H1 (cell line): ENCODE measurements around the gene CTSK. TPM values are rescaled to one million over a fixed set of nuclear protein-coding genes. Genes with fewer than 3 reads are reported as not detected.
"Not testable (repeated sequence)": the region's sequence is repeated elsewhere in the genome, so short reads cannot be mapped to it uniquely, and the experiment has no call there.

Experiments used
- CTCF ChIA-PET: fragments of 300-600 bp; sonication (Branson Sonifier 250); formaldehyde crosslinking; loops from one replicate; lab custom pipeline; 2021; ENCODE audit not compliant: partially characterized antibody; lab: Charles Lee
- POLR2A ChIA-PET: fragments of 300-600 bp; sonication (Branson Sonifier 250); formaldehyde crosslinking; loops from one replicate; lab custom pipeline; 2021; ENCODE audit warnings: inconsistent platforms; ENCODE audit not compliant: partially characterized antibody; lab: Charles Lee
- DNase-seq, 2 experiments: peaks; one replicate each; pipeline versions ENCODE4 v3.0.0 to v3.0.0-alpha.2; 2010 to 2022; ENCODE audit warnings: low spot score in 2 of 2, low read depth in 1 of 2, mixed read lengths in 1 of 2
- FAIRE-seq: peaks from 2 replicates; lab custom pipeline; 2011; peaks lifted over from hg19 to GRCh38; lab: Jason Lieb, UNC
- H2AFZ ChIP-seq: 2 replicates; pipeline ENCODE4 v1.8.1; 2012; ENCODE audit warnings: low read length, inconsistent platforms
- H2AK5ac ChIP-seq: 2 replicates; pipeline ENCODE4 v1.6.1; 2013; ENCODE audit warnings: low read depth, low read length
- H2BK120ac ChIP-seq: replicated peaks from 2 replicates; pipeline ENCODE3; 2013; ENCODE audit warnings: low read depth, low read length, inconsistent platforms
- H2BK12ac ChIP-seq: 2 replicates; pipeline ENCODE4 v1.6.1; 2013; ENCODE audit warnings: low read depth, low read length
- H2BK15ac ChIP-seq: 2 replicates; pipeline ENCODE4 v1.6.1; 2013; ENCODE audit warnings: low read length
- H2BK20ac ChIP-seq: 2 replicates; pipeline ENCODE4 v1.6.1; 2013; ENCODE audit warnings: low read length
- H2BK5ac ChIP-seq: 2 replicates; pipeline ENCODE4 v1.6.1; 2013; ENCODE audit warnings: low read depth, low read length
- H3K14ac ChIP-seq: 2 replicates; pipeline ENCODE4 v1.6.1; 2013; ENCODE audit warnings: inconsistent platforms; ENCODE audit not compliant: insufficient read length
- H3K18ac ChIP-seq: 2 replicates; pipeline ENCODE4 v1.6.1; 2013; ENCODE audit warnings: low read length; ENCODE audit errors: extremely low read depth
- H3K23ac ChIP-seq: 2 replicates; pipeline ENCODE4 v1.6.1; 2013; ENCODE audit warnings: inconsistent platforms; ENCODE audit not compliant: insufficient read length
- H3K23me2 ChIP-seq: 2 replicates; pipeline ENCODE4 v1.6.1; 2013; ENCODE audit warnings: low read depth, low read length
- H3K27ac ChIP-seq: 2 replicates; pipeline ENCODE4 v1.6.1; 2011; ENCODE audit warnings: low read depth, low read length, inconsistent platforms
- H3K27me3 ChIP-seq, 4 experiments: replicated peaks in 1 of 4; 1 replicate in 1 of 4; 2 replicates in 3 of 4; pipeline versions ENCODE4 v1.6.1 to v1.8.1; 2011 to 2013; ENCODE audit warnings: low read length in 3 of 4, mild to moderate bottlenecking in 3 of 4, inconsistent platforms in 2 of 4, mixed read lengths in 2 of 4, moderate library complexity in 1 of 4; ENCODE audit not compliant: control insufficient read depth in 3 of 4, insufficient read depth in 3 of 4; ENCODE audit errors: extremely low read depth in 1 of 4
- H3K36me3 ChIP-seq, 4 experiments: 2 replicates each; pipeline versions ENCODE4 v1.6.1 to v1.8.1; 2011 to 2013; ENCODE audit warnings: mild to moderate bottlenecking in 4 of 4, low read length in 3 of 4, moderate library complexity in 2 of 4, control low read depth in 1 of 4, inconsistent platforms in 1 of 4; ENCODE audit not compliant: insufficient read depth in 4 of 4, control insufficient read depth in 2 of 4
- H3K4ac ChIP-seq: replicated peaks from 2 replicates; pipeline ENCODE3; 2013; ENCODE audit warnings: low read length, low read depth, mixed read lengths, inconsistent platforms; ENCODE audit not compliant: insufficient read length
- H3K4me1 ChIP-seq, 4 experiments: replicated peaks in 1 of 4; 1 replicate in 1 of 4; 2 replicates in 3 of 4; pipeline versions ENCODE4 v1.6.1 to v1.8.1; 2011 to 2013; ENCODE audit warnings: low read length in 3 of 4, inconsistent platforms in 2 of 4, mixed read lengths in 1 of 4; ENCODE audit not compliant: insufficient read depth in 4 of 4, control insufficient read depth in 3 of 4
- H3K4me2 ChIP-seq, 2 experiments: 2 replicates each; pipeline versions ENCODE4 v1.6.1 to v1.8.1; 2011 to 2013; ENCODE audit warnings: low read depth in 2 of 2, low read length in 2 of 2, control low read depth in 1 of 2, inconsistent platforms in 1 of 2, mild to moderate bottlenecking in 1 of 2; ENCODE audit not compliant: insufficient read depth in 1 of 2
- H3K4me3 ChIP-seq, 4 experiments: fragments of 200-600, 300-600 bp in 1 of 4; sonication (generic), shearing (Covaris generic), sonication (Bioruptor Twin) in 1 of 4; 2 replicates each; pipeline versions ENCODE4 v1.5.1 to v1.8.1; 2011 to 2016; ENCODE audit warnings: low read length in 4 of 4, low read depth in 3 of 4, control low read depth in 2 of 4, inconsistent platforms in 2 of 4, mild to moderate bottlenecking in 2 of 4, mixed read lengths in 1 of 4, moderate library complexity in 1 of 4; ENCODE audit not compliant: insufficient read depth in 2 of 4; ENCODE audit errors: extremely low read depth in 1 of 4
- H3K56ac ChIP-seq: replicated peaks from 2 replicates; pipeline ENCODE3; 2013; ENCODE audit warnings: low read depth, mild to moderate bottlenecking, mixed read lengths, low read length, inconsistent platforms; ENCODE audit not compliant: insufficient read length
- H3K79me1 ChIP-seq: 2 replicates; pipeline ENCODE4 v1.6.1; 2013; ENCODE audit warnings: low read depth, low read length, control low read depth
- H3K79me2 ChIP-seq, 2 experiments: 2 replicates each; pipeline versions ENCODE4 v1.6.1 to v1.8.1; 2012 to 2013; ENCODE audit warnings: low read length in 2 of 2, mild to moderate bottlenecking in 2 of 2, inconsistent platforms in 1 of 2; ENCODE audit not compliant: insufficient read depth in 2 of 2, control insufficient read depth in 1 of 2
- H3K9ac ChIP-seq, 4 experiments: replicated peaks in 1 of 4; 1 replicate in 1 of 4; 2 replicates in 3 of 4; pipeline versions ENCODE4 v1.6.1 to v1.8.1; 2011 to 2013; ENCODE audit warnings: low read depth in 3 of 4, low read length in 3 of 4, control low read depth in 2 of 4, mild to moderate bottlenecking in 2 of 4, moderate library complexity in 2 of 4, inconsistent platforms in 1 of 4; ENCODE audit errors: extremely low read depth in 1 of 4
- H3K9me3 ChIP-seq, 2 experiments: 2 replicates each; pipeline versions ENCODE4 v1.6.1 to v1.8.1; 2012 to 2013; ENCODE audit warnings: mild to moderate bottlenecking in 2 of 2, moderate library complexity in 2 of 2, control low read depth in 1 of 2, inconsistent platforms in 1 of 2, low read depth in 1 of 2, low read length in 1 of 2, mixed read lengths in 1 of 2; ENCODE audit not compliant: insufficient read depth in 2 of 2
- H4K20me1 ChIP-seq, 2 experiments: replicated peaks in 1 of 2; 2 replicates each; pipeline versions ENCODE3 to v1.8.1; 2011 to 2013; ENCODE audit warnings: inconsistent platforms in 2 of 2, low read length in 2 of 2, mild to moderate bottlenecking in 1 of 2; ENCODE audit not compliant: insufficient read depth in 2 of 2, control insufficient read depth in 1 of 2
- H4K5ac ChIP-seq: 2 replicates; pipeline ENCODE4 v1.6.1; 2013; ENCODE audit warnings: low read length, low read depth, mixed read lengths, inconsistent platforms; ENCODE audit not compliant: insufficient read length
- H4K8ac ChIP-seq: 2 replicates; pipeline ENCODE4 v1.8.0; 2013; ENCODE audit warnings: mild to moderate bottlenecking, moderate library complexity, low read length, inconsistent platforms; ENCODE audit not compliant: insufficient read depth; ENCODE audit errors: extremely low read depth
- H4K91ac ChIP-seq: replicated peaks from 2 replicates; pipeline ENCODE3; 2013; ENCODE audit warnings: low read length, mixed read lengths, inconsistent platforms; ENCODE audit not compliant: insufficient read length
- WGBS, 2 experiments: shearing (Covaris generic) in 1 of 2; methylation state at CpG; one replicate each; pipeline versions ENCODE4 v1.1.6 to v1.1.7; 2013 to 2015; ENCODE audit warnings: low lambda C conversion rate in 2 of 2, mixed read lengths in 2 of 2, inconsistent platforms in 1 of 2, low coverage in 1 of 2, missing lambda C conversion rate in 1 of 2; ENCODE audit not compliant: insufficient replicate concordance in 2 of 2, insufficient coverage in 1 of 2, insufficient read length in 1 of 2; ENCODE audit errors: extremely low coverage in 1 of 2, missing lambda C conversion rate in 1 of 2; 5-methylcytosine and 5-hydroxymethylcytosine counted together
- polyA plus RNA-seq, 7 experiments: library from polyadenylated mRNA; depleted of rRNA in 3 of 7; stranded (reverse) in 5 of 7; unstranded in 2 of 7; fragments of >200 nt in 5 of 7; fragments of 200-250 nt in 2 of 7; gene quantifications; 1 replicate in 5 of 7; 2 replicates in 1 of 7; 4 replicates in 1 of 7; pipeline versions ENCODE4 v1.2.1 to v1.2.3, GENCODE V29; 2011 to 2013; ENCODE audit warnings: missing spikeins in 2 of 7, mixed read lengths in 2 of 7
- total RNA-seq: library from RNA; stranded (reverse); fragmentation: NEBNext Ultra II Directional; extraction: Animal tissue kit (Norgen Biotek cat#: 25700); gene quantifications from 2 replicates; pipeline ENCODE4 v1.2.1, GENCODE V29; 2021

The CTSK gene
- total and polyA plus RNA-seq, 2 of the 8 experiments (the other 6 are each of a cell fraction or from before 2014, with no cell fraction given): 2.7 to 4.2 TPM

DNA sequence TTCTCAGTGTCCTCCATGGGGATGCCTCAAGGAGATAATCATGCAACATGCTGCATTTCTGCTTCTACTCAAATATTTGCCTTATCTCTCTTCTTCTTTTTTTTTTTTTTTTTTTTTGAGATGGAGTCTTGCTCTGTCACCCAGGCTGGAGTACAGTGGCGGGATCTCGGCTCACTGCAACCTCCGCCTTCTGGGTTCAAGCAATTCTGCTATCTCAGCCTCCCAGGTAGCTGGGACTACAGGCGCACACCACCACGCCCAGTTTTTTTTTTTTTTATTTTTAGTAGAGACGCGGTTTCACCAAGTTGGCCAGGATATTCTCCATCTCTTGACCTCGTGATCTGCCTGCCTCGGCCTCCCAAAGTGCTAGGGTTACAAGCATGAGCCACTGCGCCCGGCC is 32.8 kb upstream of the CTSK start:
- DNase-seq, H3K27me3 ChIP-seq, FAIRE-seq, H3K18ac ChIP-seq, H4K91ac ChIP-seq, H3K79me2 ChIP-seq, H4K5ac ChIP-seq, H3K56ac ChIP-seq, H3K36me3 ChIP-seq, H4K8ac ChIP-seq, H2BK5ac ChIP-seq, H3K79me1 ChIP-seq, H2AK5ac ChIP-seq, H2BK20ac ChIP-seq, CTCF ChIA-PET, H2BK120ac ChIP-seq, H3K14ac ChIP-seq, H2AFZ ChIP-seq, H3K4me3 ChIP-seq, H3K23ac ChIP-seq, H2BK12ac ChIP-seq, H3K9me3 ChIP-seq, H3K9ac ChIP-seq, H4K20me1 ChIP-seq, H3K27ac ChIP-seq, H3K23me2 ChIP-seq, H2BK15ac ChIP-seq, H3K4me2 ChIP-seq, H3K4ac ChIP-seq, H3K4me1 ChIP-seq: not testable (repeated sequence)
- POLR2A ChIA-PET: interaction anchor here (0.6 kb wide), 1 partner anchor 100 kb away, joined by 3 read pairs; no protein-coding TSS in a partner anchor
- WGBS, 2 experiments: 96% methylated on average over 7 of the region's 11 CpGs; no CpG with 5 or more reads in 1 of the 2 experiments
